IMR-90 (cell line): ENCODE results near the gene PTGS1. TPM values are rescaled to one million over a fixed set of nuclear protein-coding genes. Genes with fewer than 3 reads are reported as not detected.

Source experiments
- ATAC-seq: fragments of 200-7000 bp; cut with Tn5 transposase; 2 replicates; pipeline ENCODE4 v1.9.1; 2020; ENCODE audit warnings: low read depth, mild to moderate bottlenecking, moderate library complexity
- BruUV-seq: library from RNA; stranded (reverse); fragments of 400-500 nt; replicated peaks from 2 replicates; lab custom pipeline; 2021; lab: Mats Ljungman, UMichigan
- CTCF ChIA-PET: fragments of 300-600 bp; formaldehyde crosslinking; extraction: SDS; loops from one replicate; lab custom pipeline; 2021; ENCODE audit warnings: antibody characterized with exemption; lab: Yijun Ruan, JAX
- POLR2A ChIA-PET: fragments of 300-600 bp; sonication (Branson Sonifier 250); formaldehyde crosslinking; loops from one replicate; lab custom pipeline; 2022; ENCODE audit warnings: antibody characterized with exemption; ENCODE audit not compliant: unreplicated experiment; lab: Charles Lee
- DNase-seq: peaks from one replicate; pipeline ENCODE4 v3.0.0; 2013
- H2AFZ ChIP-seq: replicated peaks from 2 replicates; pipeline ENCODE3; 2013; ENCODE audit warnings: low read length, mild to moderate bottlenecking; ENCODE audit not compliant: poor library complexity
- H2AK5ac ChIP-seq: 2 replicates; pipeline ENCODE4 v1.6.1; 2013; ENCODE audit warnings: low read depth, low read length, inconsistent platforms
- H2AK9ac ChIP-seq: replicated peaks from 2 replicates; pipeline ENCODE3; 2013; ENCODE audit warnings: mild to moderate bottlenecking, low read depth, low read length, moderate library complexity; ENCODE audit not compliant: poor library complexity
- H2BK120ac ChIP-seq: 2 replicates; pipeline ENCODE4 v1.6.1; 2013; ENCODE audit warnings: low read depth, low read length, inconsistent platforms
- H2BK15ac ChIP-seq: 3 replicates; pipeline ENCODE4 v1.6.1; 2013; ENCODE audit warnings: low read depth, low read length, inconsistent platforms
- H2BK20ac ChIP-seq: 2 replicates; pipeline ENCODE4 v1.6.1; 2013; ENCODE audit warnings: low read depth, mild to moderate bottlenecking, inconsistent platforms, low read length, moderate library complexity
- H2BK5ac ChIP-seq: 2 replicates; pipeline ENCODE4 v1.6.1; 2013; ENCODE audit warnings: mild to moderate bottlenecking, low read depth, low read length, inconsistent platforms; ENCODE audit not compliant: poor library complexity, severe bottlenecking
- H3K14ac ChIP-seq: replicated peaks from 2 replicates; pipeline ENCODE4 v1.6.1; 2013; ENCODE audit warnings: low read depth, low read length, inconsistent platforms
- H3K18ac ChIP-seq: 2 replicates; pipeline ENCODE4 v1.6.1; 2013; ENCODE audit warnings: low read depth, low read length, control low read depth
- H3K23ac ChIP-seq: 2 replicates; pipeline ENCODE4 v1.6.1; 2013; ENCODE audit warnings: low read depth, low read length, inconsistent platforms
- H3K27ac ChIP-seq: 2 replicates; pipeline ENCODE4 v1.5.1; 2013; ENCODE audit warnings: mild to moderate bottlenecking, control low read depth, low read length; ENCODE audit not compliant: insufficient read depth
- H3K27me3 ChIP-seq: 2 replicates; pipeline ENCODE4 v1.6.1; 2013; ENCODE audit warnings: low read length; ENCODE audit not compliant: control insufficient read depth, insufficient read depth
- H3K36me3 ChIP-seq: 2 replicates; pipeline ENCODE4 v1.6.1; 2013; ENCODE audit warnings: low read length, mixed read lengths; ENCODE audit not compliant: control insufficient read depth, insufficient read depth
- H3K4ac ChIP-seq: 2 replicates; pipeline ENCODE4 v1.6.1; 2013; ENCODE audit warnings: low read depth, low read length, inconsistent platforms
- H3K4me1 ChIP-seq: 2 replicates; pipeline ENCODE4 v1.6.1; 2013; ENCODE audit warnings: low read length, mixed read lengths; ENCODE audit not compliant: control insufficient read depth, insufficient read depth
- H3K4me2 ChIP-seq: 2 replicates; pipeline ENCODE4 v1.6.1; 2013; ENCODE audit warnings: low read depth, mild to moderate bottlenecking, control low read depth, low read length, moderate library complexity
- H3K4me3 ChIP-seq: 2 replicates; pipeline ENCODE4 v1.5.1; 2013; ENCODE audit warnings: low read depth, mild to moderate bottlenecking, control low read depth, low read length, moderate library complexity; ENCODE audit not compliant: insufficient read depth
- H3K56ac ChIP-seq: 2 replicates; pipeline ENCODE4 v1.6.1; 2013; ENCODE audit warnings: low read length, inconsistent platforms; ENCODE audit not compliant: insufficient read depth; ENCODE audit errors: extremely low read depth
- H3K79me1 ChIP-seq, 2 experiments: 2 replicates each; pipeline ENCODE4 v1.6.1; 2013; ENCODE audit warnings: low read length in 2 of 2, inconsistent platforms in 1 of 2, low read depth in 1 of 2
- H3K9ac ChIP-seq: 2 replicates; pipeline ENCODE4 v1.6.1; 2013; ENCODE audit warnings: low read depth, low read length, control low read depth
- H3K9me1 ChIP-seq: 2 replicates; pipeline ENCODE4 v1.6.1; 2013; ENCODE audit warnings: low read length, inconsistent platforms; ENCODE audit not compliant: insufficient read depth
- H3K9me3 ChIP-seq: 2 replicates; pipeline ENCODE4 v1.6.1; 2013; ENCODE audit warnings: low read length; ENCODE audit not compliant: control insufficient read depth, insufficient read depth
- H4K20me1 ChIP-seq: 2 replicates; pipeline ENCODE4 v1.6.1; 2013; ENCODE audit warnings: low read length, inconsistent platforms; ENCODE audit not compliant: insufficient read depth
- H4K5ac ChIP-seq: 2 replicates; pipeline ENCODE4 v1.6.1; 2013; ENCODE audit warnings: mild to moderate bottlenecking, low read depth, low read length, control low read depth
- H4K8ac ChIP-seq, 2 experiments: 2 replicates each; pipeline ENCODE4 v1.6.1; 2013; ENCODE audit warnings: low read depth in 2 of 2, low read length in 2 of 2, control low read depth in 1 of 2, inconsistent platforms in 1 of 2
- H4K91ac ChIP-seq: 2 replicates; pipeline ENCODE4 v1.6.1; 2013; ENCODE audit warnings: low read depth, low read length, inconsistent platforms; ENCODE audit not compliant: insufficient read depth
- CEBPB ChIP-seq: IDR thresholded peaks from 2 replicates; pipeline ENCODE4 v1.6.1; 2012; ENCODE audit warnings: low read depth, low read length, improper control_type of control experiment
- ELK1 ChIP-seq: fragments of 150-350 bp; IDR thresholded peaks from 2 replicates; pipeline ENCODE4 v1.6.1; 2016; ENCODE audit warnings: low read depth, mild to moderate bottlenecking, low read length, moderate library complexity, borderline replicate concordance
- POLR2A ChIP-seq: IDR thresholded peaks from 2 replicates; pipeline ENCODE4 v1.6.1; 2012; ENCODE audit warnings: mild to moderate bottlenecking, low read depth, low read length
- RCOR1 ChIP-seq: IDR thresholded peaks from 2 replicates; pipeline ENCODE4 v1.6.1; 2012; ENCODE audit warnings: mild to moderate bottlenecking, low read length, improper control_type of control experiment; ENCODE audit not compliant: insufficient replicate concordance
- USF2 ChIP-seq: fragments of 150-350 bp; IDR thresholded peaks from 2 replicates; pipeline ENCODE4 v1.6.1; 2017; ENCODE audit warnings: mild to moderate bottlenecking, antibody characterized with exemption, low read length, low read depth
- WGBS, 2 experiments: methylation state at CpG; one replicate each; pipeline versions ENCODE4 v1.1.5 to v1.1.7; 2013; ENCODE audit warnings: missing lambda C conversion rate in 2 of 2; ENCODE audit not compliant: insufficient read length in 1 of 2; ENCODE audit errors: extremely low coverage in 2 of 2; 5-methylcytosine and 5-hydroxymethylcytosine counted together
- dilution Hi-C: fragments of 300-500 bp; cut with HindIII; formaldehyde crosslinking; loops from one replicate; pipeline ENCODE4 v1.14.3; 2018; ENCODE audit warnings: low sequenced_read_pairs; ENCODE audit not compliant: unreplicated experiment
- in situ Hi-C: fragments of 300-500 bp; cut with MboI; formaldehyde crosslinking; loops from 3 replicates; pipeline ENCODE4 v1.14.3; 2019; ENCODE audit warnings: low sequenced_read_pairs, inconsistent platforms, mixed read lengths
- intact Hi-C: fragments of 100-400 bp; cut with micrococcal nuclease; formaldehyde crosslinking; loops from 2 replicates; pipeline ENCODE4 v1.10.0; 2022
- polyA plus RNA-seq, 3 experiments: library from polyadenylated mRNA; depleted of rRNA; stranded (reverse); fragments of >200 nt; gene quantifications; 2 replicates each; pipeline ENCODE4 v1.2.3, GENCODE V29; 2012; ENCODE audit warnings: low replicate concordance in 1 of 3
- total RNA-seq: library from RNA; depleted of rRNA; stranded (reverse); fragments of >200 nt; gene quantifications from 2 replicates; pipeline ENCODE4 v1.2.3, GENCODE V29; 2012

PTGS1 gene
- total and polyA plus RNA-seq, 2 of the 4 experiments (the other 2 are of a cell fraction), result 24.7 to 38.3 TPM

GRCh38 chr9:122402403-122402871, 31.6 kb downstream of the PTGS1 start (continued):
- TF ChIP-seq USF2, result no peak; the same call in 1 of the 2 replicates

- DNase-seq (no peak), ATAC-seq (peak; percentile 4)
- ChIA-PET POLR2A (no interaction called here), CTCF (no interaction called here)
- H3K9me1 ChIP-seq, result peaks cover 14% of the 10 kb centered on the region; the same call in 1 of the 2 replicates
- peak overlapping the region; percentile 98 for H2BK5ac ChIP-seq
- dilution Hi-C loops (no loop called here), intact Hi-C loops (loop anchor here (1.0 kb wide), 1 partner anchor 42 kb away; no protein-coding TSS in a partner anchor), in situ Hi-C loops (no loop called here)
- H2BK20ac ChIP-seq, result peak overlapping the region; percentile 100
- no peaks in the 10 kb centered on the region for H3K36me3 ChIP-seq
- peak overlapping the region; percentile 69 to 96 for H4K8ac ChIP-seq
- WGBS, 2 experiments, result 100% methylated on average over 2 of the region's 3 CpGs; no CpG with 5 or more reads in 1 of the 2 experiments
- no TSS peak for BruUV-seq
- peak overlapping the region; percentile 100 for H3K4ac ChIP-seq
- H3K18ac ChIP-seq, result peak overlapping the region; percentile 87; the same call in 1 of the 2 replicates
- peak overlapping the region; percentile 92 for H3K23ac ChIP-seq
- H4K91ac ChIP-seq, result peak overlapping the region; percentile 99
- H2BK15ac ChIP-seq, result peak overlapping the region; percentile 86
- peak overlapping the region; percentile 91 for H2AFZ ChIP-seq
- H3K79me1 ChIP-seq, result no peaks in the 10 kb centered on the region
- H3K14ac ChIP-seq, result peak overlapping the region; percentile 85
- H3K9me3 ChIP-seq, result no peaks in the 10 kb centered on the region
- no peaks in the 10 kb centered on the region for H4K20me1 ChIP-seq
- peaks cover 10% of the 10 kb centered on the region for H3K4me1 ChIP-seq
- H2BK120ac ChIP-seq, result peak overlapping the region; percentile 100
- H3K4me3 ChIP-seq, result no peak overlapping the region
- H3K27ac ChIP-seq, result peak overlapping the region; percentile 90
- H3K4me2 ChIP-seq, result peak overlapping the region; percentile 51; the same call in 1 of the 2 replicates
- peak overlapping the region; percentile 89 for H2AK9ac ChIP-seq
- peak overlapping the region; percentile 84; the same call in 1 of the 2 replicates for H4K5ac ChIP-seq
- no peak overlapping the region for H3K9ac ChIP-seq
- no peaks in the 10 kb centered on the region for H3K27me3 ChIP-seq
- TF ChIP-seq POLR2A (0 out of 2 replicates have a peak, but pooled peaks have one; percentile 3), RCOR1 (no peak), ELK1 (no peak), CEBPB (peak; percentile 57)
- H3K56ac ChIP-seq, result peak overlapping the region; percentile 74
- H2AK5ac ChIP-seq, result peak overlapping the region; percentile 99
These were observed 32.0 kb downstream of the PTGS1 start for GRCh38 chr9:122402874-122403273.
